Lung microvascular endothelial cell (primary cell): ENCODE data around the gene PCGF3. TPM values are rescaled to one million over a fixed set of nuclear protein-coding genes. Genes with fewer than 3 reads are reported as not detected.
"Not testable (repeated sequence)": the region's sequence is repeated elsewhere in the genome, so short reads cannot be mapped to it uniquely, and the experiment has no call there.

Experiments
- DNase-seq, 2 donors: peaks; one replicate each; pipeline versions ENCODE4 v3.0.0 to v3.0.0-alpha.2; 2010; ENCODE audit warnings: low read depth in 2 of 2
- total RNA-seq: library from RNA; depleted of rRNA; stranded (reverse); fragments of >200 nt; gene quantifications from 2 replicates; pipeline ENCODE4 v1.2.1, GENCODE V29; 2014

PCGF3 gene
- total RNA-seq, 1 donor from 2014 or later, result 47.8 TPM

DNA sequence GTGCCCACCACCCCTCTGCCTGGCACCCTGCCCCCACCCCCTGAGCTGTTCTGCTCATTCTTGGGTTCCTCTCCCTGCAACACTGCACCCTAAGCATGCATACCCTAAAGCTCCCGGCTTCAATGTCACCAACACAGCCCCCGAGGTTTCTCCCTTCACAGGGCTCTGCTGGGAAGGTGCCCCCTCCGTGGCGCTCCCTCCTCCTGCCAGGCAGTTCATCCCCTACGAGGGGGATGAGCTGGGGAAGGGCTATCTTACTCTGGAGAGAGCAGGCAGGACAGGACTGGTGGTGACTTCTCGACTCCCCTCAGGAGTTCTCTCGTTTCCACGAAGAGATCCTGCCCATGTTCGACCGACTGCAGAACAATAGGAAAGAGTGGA, 38.1 kb upstream of the PCGF3 start:
- DNase-seq, result no peak

GRCh38 chr4:668219-668618, 37.4 kb upstream of the PCGF3 start:
- not testable (repeated sequence) for DNase-seq

- DNase-seq, result not testable (repeated sequence)
These were observed 35.6 kb upstream of the PCGF3 start for GRCh38 chr4:669806-670559.

DNA sequence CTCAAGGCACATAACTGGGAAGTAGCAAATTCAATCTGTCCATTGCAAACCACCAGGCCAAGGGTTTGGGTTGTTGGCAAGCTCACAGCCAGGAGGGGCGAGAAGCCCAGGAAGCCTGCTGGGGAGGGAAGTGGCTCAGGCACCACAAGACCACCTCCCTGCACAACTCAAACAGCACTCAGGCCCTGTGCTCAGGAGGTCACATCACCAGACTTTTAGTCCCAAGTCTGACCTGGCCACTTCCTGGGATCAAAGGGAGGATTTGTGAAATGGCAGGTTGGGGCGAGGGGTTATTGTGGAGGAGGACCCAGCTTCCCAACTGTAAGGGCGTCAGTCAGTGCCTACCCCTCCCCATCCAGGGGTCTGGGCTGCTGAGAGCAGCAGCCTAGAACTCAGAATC, 33.9 kb upstream of the PCGF3 start:
- DNase-seq, result no peak

DNA sequence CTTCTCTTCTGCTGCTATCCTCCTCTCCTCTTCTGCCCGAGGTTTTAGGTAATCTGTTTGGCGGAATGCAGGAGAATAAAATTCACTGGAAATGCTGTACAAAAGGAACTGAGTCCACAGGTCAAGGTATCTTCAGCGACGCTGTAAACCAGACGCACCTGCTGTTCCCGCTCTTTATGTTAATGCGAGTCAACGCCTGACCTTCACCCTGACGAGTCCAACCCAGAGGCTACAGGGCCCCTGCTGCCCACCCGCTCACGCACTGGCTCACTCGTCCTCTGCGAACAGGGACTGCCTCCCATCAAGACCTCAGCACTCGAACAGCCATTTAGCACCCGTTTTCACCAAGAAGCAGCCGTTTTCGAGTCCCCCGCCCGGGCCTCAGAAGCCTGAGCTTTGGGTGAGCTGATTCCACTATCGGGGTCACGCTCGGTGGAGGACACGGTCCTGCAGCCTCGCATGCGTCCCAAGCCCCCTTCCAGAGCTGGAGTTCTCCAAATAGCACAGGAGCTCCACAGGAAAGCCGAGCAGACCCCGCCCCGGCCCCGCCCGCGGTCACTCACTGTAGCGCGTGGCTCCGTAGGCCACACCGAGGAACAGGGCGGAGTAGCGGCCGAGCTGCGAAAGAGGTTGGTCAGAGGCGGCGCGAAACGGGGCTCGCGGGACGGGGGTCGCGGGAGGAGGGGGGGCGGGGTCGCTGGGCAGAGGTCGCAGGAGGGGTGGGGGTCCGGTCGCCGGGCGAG, 32.1 kb upstream of the PCGF3 start:
- DNase-seq, result peak; percentile 33 to 47

- peak; percentile 96 to 97 for DNase-seq
These were observed 31.2 kb upstream of the PCGF3 start, which contains the start of the genes ATP5ME and MYL5 for GRCh38 chr4:674172-675035. Gene ATP5ME (minus strand): TSS chr4:674276. CDS start chr4:674247, 29 bp downstream. Gene MYL5 (plus strand): TSS chr4:674542. CDS start chr4:678027, 3,485 bp downstream.

- no peak for DNase-seq
These were observed 30.4 kb upstream of the PCGF3 start for GRCh38 chr4:675036-675882.

DNA sequence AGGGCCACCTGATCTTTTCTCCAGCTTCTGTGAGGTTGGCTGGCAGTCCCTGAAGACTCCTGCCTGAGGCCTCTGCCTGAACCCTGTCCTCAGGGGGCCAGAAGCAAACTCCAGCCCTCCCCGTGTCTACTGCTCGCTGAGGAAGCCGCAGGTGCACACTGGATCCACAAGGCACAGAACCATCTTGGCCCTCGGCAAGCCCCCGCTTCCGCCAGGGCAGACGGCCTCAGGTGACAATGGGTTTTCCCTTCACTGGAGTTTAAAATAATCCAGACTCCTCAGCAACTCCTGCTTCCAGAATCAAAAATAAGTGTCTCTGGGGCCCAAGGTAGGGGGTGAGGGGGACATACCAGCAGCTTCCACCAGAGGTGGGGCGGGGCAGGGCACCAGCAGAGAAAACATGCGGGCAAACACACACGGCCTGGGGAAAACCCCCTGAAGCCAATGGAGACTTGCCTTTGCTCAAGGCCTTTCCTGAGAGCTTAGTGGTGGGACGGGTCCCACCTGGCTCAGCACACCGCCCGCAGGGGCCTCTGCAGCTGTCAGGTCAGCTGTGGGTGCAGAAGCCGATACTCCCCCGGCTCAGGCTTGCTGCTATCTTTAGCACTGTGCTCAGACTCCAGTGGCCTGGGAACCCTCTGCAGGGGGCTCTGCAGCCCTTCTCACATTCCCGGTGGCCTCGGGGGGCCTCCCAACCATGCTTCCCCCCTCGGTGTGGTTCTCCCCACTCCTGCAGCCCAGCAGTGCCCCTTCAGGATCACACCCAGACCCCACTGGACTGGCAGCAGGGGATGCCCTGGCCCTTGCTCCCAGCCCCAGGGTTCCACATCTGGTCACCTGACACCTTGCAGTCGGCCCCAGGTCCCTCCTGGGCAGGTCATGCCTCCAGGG, 29.4 kb upstream of the PCGF3 start:
- DNase-seq, result no peak

DNA sequence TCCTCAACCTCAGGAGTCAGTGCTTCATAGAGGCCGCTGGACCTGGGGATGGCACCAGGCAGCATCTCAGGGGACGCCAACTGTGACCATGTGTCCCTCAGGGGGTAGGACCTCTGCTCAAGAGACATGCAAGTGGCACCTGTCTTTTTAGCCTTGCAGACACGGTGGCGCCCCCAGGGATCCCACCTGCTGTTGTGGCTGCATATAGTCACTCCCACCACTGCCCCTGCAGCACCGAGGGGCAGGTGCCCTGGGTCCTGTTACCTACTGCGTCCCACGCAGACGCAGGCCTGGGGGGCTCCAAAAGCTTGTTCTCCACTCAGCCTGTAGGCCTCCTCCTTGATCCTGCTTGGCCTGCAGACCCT, 28.8 kb upstream of the PCGF3 start:
- DNase-seq, result no peak

DNA sequence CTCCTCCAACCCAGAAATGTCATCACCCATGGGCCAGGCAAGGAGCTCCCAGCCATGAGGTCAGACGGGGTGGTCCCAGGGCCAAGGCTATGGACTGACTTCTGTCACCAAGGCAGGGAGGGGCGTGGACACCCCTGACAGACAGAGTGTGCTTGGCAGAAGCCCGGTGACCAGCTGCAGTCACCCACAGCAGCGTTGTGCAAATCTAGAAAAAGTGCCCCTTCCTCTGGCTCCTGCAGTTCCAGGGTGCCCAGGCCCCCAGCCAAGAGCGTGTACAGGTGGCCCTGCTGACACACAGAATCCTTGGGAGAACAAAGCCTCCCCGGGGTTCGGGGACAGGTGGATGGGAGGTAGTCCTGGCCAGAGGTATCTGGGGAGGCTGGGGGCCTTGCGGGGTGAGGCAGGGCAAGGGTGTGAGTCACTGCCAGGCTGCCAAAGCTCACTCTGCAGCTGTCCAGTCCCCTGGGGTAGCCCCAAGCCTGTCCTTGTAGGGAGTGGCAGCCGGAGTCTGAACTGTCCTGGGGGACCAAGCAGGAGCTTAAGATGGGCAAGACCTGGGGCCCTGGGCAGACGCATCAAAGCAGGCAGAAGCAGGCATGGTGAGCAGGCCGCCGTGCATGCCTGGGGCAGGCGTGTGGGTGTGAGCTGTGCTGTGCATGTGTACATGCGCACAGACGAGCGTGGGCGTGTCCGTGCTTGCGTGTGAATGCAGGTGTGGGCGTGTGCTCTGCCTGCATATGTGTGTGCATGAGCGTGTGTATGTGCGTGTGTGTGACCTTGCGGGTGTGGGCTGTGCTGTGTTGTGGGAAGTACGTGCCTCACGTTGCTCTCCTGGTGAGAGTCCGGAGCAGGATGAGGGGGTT, 28.0 kb upstream of the PCGF3 start:
- DNase-seq, result no peak

GRCh38 chr4:678331-679103, 27.1 kb upstream of the PCGF3 start:
- no peak for DNase-seq

- no peak for DNase-seq
These were observed 26.5 kb upstream of the PCGF3 start for GRCh38 chr4:679104-679481.

- DNase-seq, result no peak
These were observed 26.0 kb upstream of the PCGF3 start for GRCh38 chr4:679629-680028.

DNA sequence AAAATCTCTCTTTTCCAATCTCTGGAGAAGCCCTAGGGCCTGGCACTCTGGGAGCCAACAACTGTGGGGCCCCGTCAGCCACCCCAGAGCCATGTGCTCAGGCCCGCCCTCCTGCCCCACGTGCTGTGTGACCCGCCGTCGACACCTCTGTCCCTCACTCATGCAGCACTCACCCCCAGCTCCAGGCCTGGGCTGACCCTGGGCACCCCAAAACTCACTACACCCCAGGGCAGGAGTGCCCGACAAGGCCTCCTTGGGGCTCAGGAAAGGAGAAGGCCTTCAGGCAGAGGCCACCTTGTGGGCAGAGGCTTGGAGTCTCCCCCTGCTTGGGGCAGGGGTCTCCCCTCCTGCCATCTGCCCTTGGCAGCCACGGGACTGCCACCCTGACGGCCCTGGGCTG, 25.5 kb upstream of the PCGF3 start:
- no peak for DNase-seq

GRCh38 chr4:680551-680927, 25.1 kb upstream of the PCGF3 start:
- DNase-seq, result no peak

DNA sequence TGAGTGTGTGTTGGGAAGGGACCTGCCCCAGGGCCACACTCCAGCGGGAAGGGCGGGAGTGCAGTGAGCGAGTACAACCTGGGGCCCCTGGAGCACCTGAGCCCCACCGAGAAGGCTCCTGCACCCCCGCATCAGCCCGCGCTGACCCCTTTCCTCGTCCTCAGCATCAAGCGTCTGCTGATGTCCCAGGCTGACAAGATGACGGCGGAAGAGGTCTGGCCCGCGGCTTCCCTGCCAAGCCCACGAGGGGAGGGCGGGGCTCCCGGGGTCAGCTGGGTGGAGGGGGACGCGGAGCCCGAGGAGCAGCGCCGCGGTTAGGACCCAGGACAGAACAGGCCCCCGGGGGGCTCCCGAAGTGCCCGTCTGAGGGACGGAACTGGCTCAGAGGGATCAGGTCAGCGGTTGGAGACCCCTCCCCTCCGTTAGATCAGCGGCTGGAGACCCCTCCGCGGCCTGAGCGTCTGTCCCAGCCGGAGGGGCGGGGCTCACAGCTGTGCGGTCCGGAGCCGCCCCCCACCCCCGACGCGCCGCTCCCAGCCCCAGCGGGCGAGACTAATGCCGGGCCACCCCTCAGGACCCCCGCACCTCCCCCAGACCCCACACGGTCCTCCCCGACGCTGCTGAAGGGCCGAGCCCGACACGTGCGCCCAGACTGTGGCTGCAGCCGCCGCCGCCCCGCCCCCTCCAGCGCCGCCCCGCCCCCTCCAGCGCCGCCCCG, 24.5 kb upstream of the PCGF3 start:
- peak; percentile 25 to 48 for DNase-seq

DNA sequence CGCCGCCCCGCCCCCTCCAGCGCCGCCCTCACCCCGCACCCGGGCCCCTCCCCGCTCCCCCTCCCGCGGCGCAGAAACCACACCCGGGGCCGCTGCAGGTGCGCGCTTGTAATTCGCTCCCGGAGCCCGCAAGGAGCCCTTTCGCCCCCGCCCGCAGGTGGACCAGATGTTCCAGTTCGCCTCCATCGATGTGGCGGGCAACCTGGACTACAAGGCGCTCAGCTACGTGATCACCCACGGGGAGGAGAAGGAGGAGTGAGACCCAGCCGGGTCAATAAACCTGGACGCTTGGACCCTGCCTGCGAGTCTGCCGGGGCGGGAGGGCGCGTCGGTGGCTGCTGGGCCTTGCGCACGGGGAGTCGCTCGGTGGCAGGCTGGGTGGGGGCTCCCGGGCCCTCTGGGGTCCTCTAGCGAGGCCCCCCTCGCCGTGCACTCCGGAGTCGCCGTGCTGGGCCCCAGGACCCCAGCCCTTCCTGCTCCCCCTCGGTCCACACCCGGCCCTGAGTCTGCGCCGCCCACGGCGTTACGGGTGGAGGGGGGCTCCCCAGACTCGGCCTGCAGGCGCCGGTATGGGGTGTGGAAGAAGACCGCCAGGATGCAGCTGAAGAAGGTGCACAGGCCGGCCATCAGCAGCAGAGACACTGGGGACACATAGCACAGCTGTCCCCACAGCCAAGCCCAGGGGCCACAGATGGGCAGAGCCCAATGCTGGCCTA, 23.7 kb upstream of the PCGF3 start:
- no peak for DNase-seq
